Peyer's patch (tissue), 4 donors: ENCODE data around the gene VWA5A.

ENCODE experiments used
- POLR2A ChIP-seq, 2 donors: fragments of 450-650 bp; IDR thresholded peaks; one replicate each; pipeline ENCODE4 v1.5.1; 2017; ENCODE audit warnings: antibody characterized with exemption in 2 of 2, mild to moderate bottlenecking in 2 of 2, moderate library complexity in 2 of 2
- TF ChIP-seq, protein P1 (sequence below), 6 experiments: fragments of 450-650 bp in 4 of 6; fragments of 200-600 bp in 2 of 6; sonication (generic) in 1 of 6; IDR thresholded peaks; one replicate each; pipeline ENCODE4 v1.5.1; 2017 to 2019; ENCODE audit warnings: antibody characterized with exemption in 6 of 6, mild to moderate bottlenecking in 3 of 6, moderate library complexity in 1 of 6

DNA sequence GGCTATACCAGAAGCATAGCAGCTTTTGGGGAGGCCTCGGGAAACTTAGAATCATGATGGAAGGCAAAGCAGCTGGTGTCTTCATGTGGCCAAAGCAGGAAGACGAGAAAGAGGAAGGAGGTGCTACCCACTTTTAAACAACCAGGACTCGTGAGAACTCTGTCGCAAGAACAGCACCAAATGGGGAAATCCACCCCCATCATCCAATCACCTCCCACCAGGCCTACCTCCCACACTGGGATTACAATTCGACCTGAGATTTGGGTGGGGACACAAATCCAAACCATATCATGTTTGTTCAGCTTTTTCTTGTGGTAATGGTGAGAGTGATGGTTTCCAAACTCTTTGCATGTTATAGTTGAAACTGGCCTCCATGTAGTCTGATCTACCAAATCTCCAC, 35.4 kb downstream of the VWA5A start:
- TF ChIP-seq, protein P1, sequence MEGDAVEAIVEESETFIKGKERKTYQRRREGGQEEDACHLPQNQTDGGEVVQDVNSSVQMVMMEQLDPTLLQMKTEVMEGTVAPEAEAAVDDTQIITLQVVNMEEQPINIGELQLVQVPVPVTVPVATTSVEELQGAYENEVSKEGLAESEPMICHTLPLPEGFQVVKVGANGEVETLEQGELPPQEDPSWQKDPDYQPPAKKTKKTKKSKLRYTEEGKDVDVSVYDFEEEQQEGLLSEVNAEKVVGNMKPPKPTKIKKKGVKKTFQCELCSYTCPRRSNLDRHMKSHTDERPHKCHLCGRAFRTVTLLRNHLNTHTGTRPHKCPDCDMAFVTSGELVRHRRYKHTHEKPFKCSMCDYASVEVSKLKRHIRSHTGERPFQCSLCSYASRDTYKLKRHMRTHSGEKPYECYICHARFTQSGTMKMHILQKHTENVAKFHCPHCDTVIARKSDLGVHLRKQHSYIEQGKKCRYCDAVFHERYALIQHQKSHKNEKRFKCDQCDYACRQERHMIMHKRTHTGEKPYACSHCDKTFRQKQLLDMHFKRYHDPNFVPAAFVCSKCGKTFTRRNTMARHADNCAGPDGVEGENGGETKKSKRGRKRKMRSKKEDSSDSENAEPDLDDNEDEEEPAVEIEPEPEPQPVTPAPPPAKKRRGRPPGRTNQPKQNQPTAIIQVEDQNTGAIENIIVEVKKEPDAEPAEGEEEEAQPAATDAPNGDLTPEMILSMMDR (IDR thresholded peaks at IDR 0.05): no peak
- no peak for TF ChIP-seq POLR2A (IDR thresholded peaks at IDR 0.05)
